NT2/D1 (cell line): ENCODE data around the gene GZMM.

Experiments used
- SUZ12 ChIP-seq: IDR thresholded peaks from 2 replicates; pipeline ENCODE4 v1.6.1; 2011; ENCODE audit not compliant: insufficient read length, insufficient read depth; ENCODE audit errors: extremely low read depth
- YY1 ChIP-seq: IDR thresholded peaks from 2 replicates; pipeline ENCODE4 v1.6.1; 2011; ENCODE audit not compliant: insufficient read length, insufficient read depth
- ZNF274 ChIP-seq: IDR thresholded peaks from 2 replicates; pipeline ENCODE4 v1.6.1; 2011; ENCODE audit warnings: mild to moderate bottlenecking, low read depth, low read length

- TF ChIP-seq ZNF274 = no peak
- no peak for TF ChIP-seq YY1
- TF ChIP-seq SUZ12 = no peak
Observed at GRCh38 chr19:597406-598315, 53.8 kb downstream of the GZMM start.
